Peyer's patch (tissue), 4 donors: ENCODE measurements around the gene NAT14.

ENCODE experiments used
- POLR2A ChIP-seq, 2 donors: fragments of 450-650 bp; IDR thresholded peaks; one replicate each; pipeline ENCODE4 v1.5.1; 2017; ENCODE audit warnings: antibody characterized with exemption in 2 of 2, mild to moderate bottlenecking in 2 of 2, moderate library complexity in 2 of 2
- TF ChIP-seq, protein P1 (sequence below), 6 experiments: fragments of 450-650 bp in 4 of 6; fragments of 200-600 bp in 2 of 6; sonication (generic) in 1 of 6; IDR thresholded peaks; one replicate each; pipeline ENCODE4 v1.5.1; 2017 to 2019; ENCODE audit warnings: antibody characterized with exemption in 6 of 6, mild to moderate bottlenecking in 3 of 6, moderate library complexity in 1 of 6

- TF ChIP-seq, protein P1, sequence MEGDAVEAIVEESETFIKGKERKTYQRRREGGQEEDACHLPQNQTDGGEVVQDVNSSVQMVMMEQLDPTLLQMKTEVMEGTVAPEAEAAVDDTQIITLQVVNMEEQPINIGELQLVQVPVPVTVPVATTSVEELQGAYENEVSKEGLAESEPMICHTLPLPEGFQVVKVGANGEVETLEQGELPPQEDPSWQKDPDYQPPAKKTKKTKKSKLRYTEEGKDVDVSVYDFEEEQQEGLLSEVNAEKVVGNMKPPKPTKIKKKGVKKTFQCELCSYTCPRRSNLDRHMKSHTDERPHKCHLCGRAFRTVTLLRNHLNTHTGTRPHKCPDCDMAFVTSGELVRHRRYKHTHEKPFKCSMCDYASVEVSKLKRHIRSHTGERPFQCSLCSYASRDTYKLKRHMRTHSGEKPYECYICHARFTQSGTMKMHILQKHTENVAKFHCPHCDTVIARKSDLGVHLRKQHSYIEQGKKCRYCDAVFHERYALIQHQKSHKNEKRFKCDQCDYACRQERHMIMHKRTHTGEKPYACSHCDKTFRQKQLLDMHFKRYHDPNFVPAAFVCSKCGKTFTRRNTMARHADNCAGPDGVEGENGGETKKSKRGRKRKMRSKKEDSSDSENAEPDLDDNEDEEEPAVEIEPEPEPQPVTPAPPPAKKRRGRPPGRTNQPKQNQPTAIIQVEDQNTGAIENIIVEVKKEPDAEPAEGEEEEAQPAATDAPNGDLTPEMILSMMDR (IDR thresholded peaks at IDR 0.05), result peak in 4 of 6 experiments; percentile 42 to 53 (median 50)
- TF ChIP-seq POLR2A (IDR thresholded peaks at IDR 0.05), result no peak
These were observed 30.2 kb upstream of the NAT14 start for GRCh38 chr19:55454787-55455243.
